Measurements from ENCODE around the gene MATN4. TPM values are rescaled to one million over a fixed set of nuclear protein-coding genes. Genes with fewer than 3 reads are reported as not detected.
"Not testable (repeated sequence)": the region's sequence is repeated elsewhere in the genome, so short reads cannot be mapped to it uniquely, and the experiment has no call there.

Gene MATN4
- total RNA-seq (under 1 TPM in 3 of 4 donors, not detected in 1; 0.15 to 0.20 (median 0.17) TPM), polyA plus RNA-seq (0.05 TPM)
- long read RNA-seq, donor 1 = 0 reads
- long read RNA-seq, donor 2 = 0 reads
- long read RNA-seq, donor 3, partial matches to known transcripts = 1 of 1 reads
- long read RNA-seq, donor 3, other reads (novel, unspliced or antisense) = 0 of 1 reads
- long read RNA-seq, donor 4, partial matches to known transcripts = 0 of 2 reads
- long read RNA-seq, donor 4, other reads (novel, unspliced or antisense) = 2 of 2 reads

- 23% methylated on average over 20 of the region's 20 CpGs for WGBS
- Histone ChIP-seq H3K4me1 (ENCODE audit: control insufficient read depth, insufficient read depth, low read length) (no peaks in the 10 kb centered on the region), H3K27ac (ENCODE audit: low read length) (no peak within 1 kb of the TSS), H3K27me3 (ENCODE audit: control insufficient read depth, insufficient read depth) (no peaks in the 10 kb centered on the region), H3K9me3 (ENCODE audit: control insufficient read depth, low read length) (no peaks in the 10 kb centered on the region), H3K4me3 (ENCODE audit: low read length) (no peak within 1 kb of the TSS)
- peak; percentile 59 to 88 (median 75) for DNase-seq
- intact Hi-C loops (cut with DNase I) = no loop called here
- ATAC-seq = peak; percentile 61 to 71
These were observed at the start of gene MATN4 for GRCh38 chr20:45308117-45308778. TSS of gene MATN4 (minus strand) at chr20:45308299. CDS start at chr20:45305582, 2,717 bp downstream.

- no peak for ATAC-seq
- intact Hi-C loops (cut with DNase I) = no loop called here
- Histone ChIP-seq H3K27me3 (ENCODE audit: control insufficient read depth, insufficient read depth) (no peaks in the 10 kb centered on the region), H3K27ac (ENCODE audit: low read length) (peak overlapping the region; percentile 34), H3K9me3 (ENCODE audit: control insufficient read depth, low read length) (no peaks in the 10 kb centered on the region), H3K4me3 (ENCODE audit: low read length) (no peak overlapping the region), H3K4me1 (ENCODE audit: control insufficient read depth, insufficient read depth, low read length) (peaks cover 13% of the 10 kb centered on the region)
- DNase-seq = no peak
- WGBS = 86% methylated on average over 5 of the region's 5 CpGs
These were observed 47.3 kb upstream of the MATN4 start for GRCh38 chr20:45355209-45356084.

GRCh38 chr20:45354423-45355208, 46.5 kb upstream of the MATN4 start:
- ATAC-seq = no peak
- no peaks in the 10 kb centered on the region for H3K27me3 ChIP-seq (ENCODE audit: control insufficient read depth, insufficient read depth)
- no peaks in the 10 kb centered on the region for H3K9me3 ChIP-seq (ENCODE audit: control insufficient read depth, low read length)
- no peak for DNase-seq
- peak overlapping the region; percentile 61 for H3K27ac ChIP-seq (ENCODE audit: low read length)
- WGBS = 67% methylated on average over 9 of the region's 9 CpGs
- H3K4me3 ChIP-seq (ENCODE audit: low read length) = no peak overlapping the region
- intact Hi-C loops (cut with DNase I) = no loop called here
- peaks cover 13% of the 10 kb centered on the region for H3K4me1 ChIP-seq (ENCODE audit: control insufficient read depth, insufficient read depth, low read length)

- no peaks in the 10 kb centered on the region for H3K9me3 ChIP-seq (ENCODE audit: control insufficient read depth, low read length)
- DNase-seq (no peak), ATAC-seq (no peak)
- H3K4me3 ChIP-seq (ENCODE audit: low read length) = no peak overlapping the region
- H3K27me3 ChIP-seq (ENCODE audit: control insufficient read depth, insufficient read depth) = no peaks in the 10 kb centered on the region
- intact Hi-C loops (cut with DNase I) = no loop called here
- H3K4me1 ChIP-seq (ENCODE audit: control insufficient read depth, insufficient read depth, low read length) = peaks cover 8% of the 10 kb centered on the region
- WGBS = 76% methylated on average over 1 of the region's 1 CpG
- no peak overlapping the region for H3K27ac ChIP-seq (ENCODE audit: low read length)
These were observed 45.6 kb upstream of the MATN4 start for GRCh38 chr20:45353746-45354145.

- no peak for ATAC-seq
- 90% methylated on average over 3 of the region's 3 CpGs for WGBS
- peaks cover 8% of the 10 kb centered on the region for H3K4me1 ChIP-seq (ENCODE audit: control insufficient read depth, insufficient read depth, low read length)
These were observed 44.6 kb upstream of the MATN4 start for GRCh38 chr20:45352729-45353128.

GRCh38 chr20:45350795-45351194, 42.7 kb upstream of the MATN4 start:
- H3K27ac ChIP-seq (ENCODE audit: low read length); H3K4me1 ChIP-seq (ENCODE audit: control insufficient read depth, insufficient read depth, low read length); ATAC-seq; intact Hi-C loops (cut with DNase I); H3K27me3 ChIP-seq (ENCODE audit: control insufficient read depth, insufficient read depth); H3K9me3 ChIP-seq (ENCODE audit: control insufficient read depth, low read length); H3K4me3 ChIP-seq (ENCODE audit: low read length): not testable (repeated sequence)
- 94% methylated on average over 10 of the region's 10 CpGs for WGBS
- peak in 1 of 3 donors; percentile 10 for DNase-seq

More at GRCh38 chr20:45352729-45353128, 44.6 kb upstream of the MATN4 start:
- Histone ChIP-seq H3K4me3 (ENCODE audit: low read length) (no peak overlapping the region), H3K9me3 (ENCODE audit: control insufficient read depth, low read length) (no peaks in the 10 kb centered on the region), H3K27me3 (ENCODE audit: control insufficient read depth, insufficient read depth) (no peaks in the 10 kb centered on the region), H3K27ac (ENCODE audit: low read length) (no peak overlapping the region)
- DNase-seq = no peak
- intact Hi-C loops (cut with DNase I) = no loop called here

- no peak overlapping the region for H3K4me3 ChIP-seq (ENCODE audit: low read length)
- 75% methylated on average over 1 of the region's 1 CpG for WGBS
- no peaks in the 10 kb centered on the region for H3K27me3 ChIP-seq (ENCODE audit: control insufficient read depth, insufficient read depth)
- no peaks in the 10 kb centered on the region for H3K9me3 ChIP-seq (ENCODE audit: control insufficient read depth, low read length)
- ATAC-seq (no peak), DNase-seq (no peak)
- H3K4me1 ChIP-seq (ENCODE audit: control insufficient read depth, insufficient read depth, low read length) = peaks cover 5% of the 10 kb centered on the region
- intact Hi-C loops (cut with DNase I) = no loop called here
- no peak overlapping the region for H3K27ac ChIP-seq (ENCODE audit: low read length)
These were observed 42.1 kb upstream of the MATN4 start for GRCh38 chr20:45350217-45350616.

- Histone ChIP-seq H3K27ac (ENCODE audit: low read length) (peak within 1 kb of the TSS; percentile 98), H3K9me3 (ENCODE audit: control insufficient read depth, low read length) (no peaks in the 10 kb centered on the region), H3K27me3 (ENCODE audit: control insufficient read depth, insufficient read depth) (no peaks in the 10 kb centered on the region), H3K4me3 (ENCODE audit: low read length) (peak within 1 kb of the TSS; percentile 57), H3K4me1 (ENCODE audit: control insufficient read depth, insufficient read depth, low read length) (peaks cover 16% of the 10 kb centered on the region)
- DNase-seq = peak; percentile 75 to 89 (median 89)
- 2% methylated on average over 77 of the region's 77 CpGs for WGBS
- ATAC-seq = peak; percentile 88 to 89
- intact Hi-C loops (cut with DNase I) = no loop called here
These were observed 40.1 kb upstream of the MATN4 start, which contains the start of gene SDC4 for GRCh38 chr20:45347936-45348778. TSS of gene SDC4 (minus strand) at chr20:45348424. CDS start at chr20:45348384, 40 bp downstream.

- intact Hi-C loops (cut with DNase I) = no loop called here
- no peaks in the 10 kb centered on the region for H3K9me3 ChIP-seq (ENCODE audit: control insufficient read depth, low read length)
- WGBS = 28% methylated on average over 10 of the region's 10 CpGs
- H3K4me1 ChIP-seq (ENCODE audit: control insufficient read depth, insufficient read depth, low read length) = peaks cover 20% of the 10 kb centered on the region
- ATAC-seq (no peak), DNase-seq (peak in 1 of 3 donors; percentile 68)
- H3K27me3 ChIP-seq (ENCODE audit: control insufficient read depth, insufficient read depth) = no peaks in the 10 kb centered on the region
- peak overlapping the region; percentile 98 for H3K27ac ChIP-seq (ENCODE audit: low read length)
- H3K4me3 ChIP-seq (ENCODE audit: low read length) = peak overlapping the region; percentile 57
These were observed 39.3 kb upstream of the MATN4 start for GRCh38 chr20:45347297-45347935.

All from right cardiac atrium (tissue), 5 donors.